COR-L47 (cell line): ENCODE measurements around the gene MFAP4.

ENCODE experiments used
- DNase-seq: peaks from one replicate; lab custom pipeline; 2025; lab: John Stamatoyannopoulos, UW

MFAP4 gene, protein sequence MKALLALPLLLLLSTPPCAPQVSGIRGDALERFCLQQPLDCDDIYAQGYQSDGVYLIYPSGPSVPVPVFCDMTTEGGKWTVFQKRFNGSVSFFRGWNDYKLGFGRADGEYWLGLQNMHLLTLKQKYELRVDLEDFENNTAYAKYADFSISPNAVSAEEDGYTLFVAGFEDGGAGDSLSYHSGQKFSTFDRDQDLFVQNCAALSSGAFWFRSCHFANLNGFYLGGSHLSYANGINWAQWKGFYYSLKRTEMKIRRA

DNA sequence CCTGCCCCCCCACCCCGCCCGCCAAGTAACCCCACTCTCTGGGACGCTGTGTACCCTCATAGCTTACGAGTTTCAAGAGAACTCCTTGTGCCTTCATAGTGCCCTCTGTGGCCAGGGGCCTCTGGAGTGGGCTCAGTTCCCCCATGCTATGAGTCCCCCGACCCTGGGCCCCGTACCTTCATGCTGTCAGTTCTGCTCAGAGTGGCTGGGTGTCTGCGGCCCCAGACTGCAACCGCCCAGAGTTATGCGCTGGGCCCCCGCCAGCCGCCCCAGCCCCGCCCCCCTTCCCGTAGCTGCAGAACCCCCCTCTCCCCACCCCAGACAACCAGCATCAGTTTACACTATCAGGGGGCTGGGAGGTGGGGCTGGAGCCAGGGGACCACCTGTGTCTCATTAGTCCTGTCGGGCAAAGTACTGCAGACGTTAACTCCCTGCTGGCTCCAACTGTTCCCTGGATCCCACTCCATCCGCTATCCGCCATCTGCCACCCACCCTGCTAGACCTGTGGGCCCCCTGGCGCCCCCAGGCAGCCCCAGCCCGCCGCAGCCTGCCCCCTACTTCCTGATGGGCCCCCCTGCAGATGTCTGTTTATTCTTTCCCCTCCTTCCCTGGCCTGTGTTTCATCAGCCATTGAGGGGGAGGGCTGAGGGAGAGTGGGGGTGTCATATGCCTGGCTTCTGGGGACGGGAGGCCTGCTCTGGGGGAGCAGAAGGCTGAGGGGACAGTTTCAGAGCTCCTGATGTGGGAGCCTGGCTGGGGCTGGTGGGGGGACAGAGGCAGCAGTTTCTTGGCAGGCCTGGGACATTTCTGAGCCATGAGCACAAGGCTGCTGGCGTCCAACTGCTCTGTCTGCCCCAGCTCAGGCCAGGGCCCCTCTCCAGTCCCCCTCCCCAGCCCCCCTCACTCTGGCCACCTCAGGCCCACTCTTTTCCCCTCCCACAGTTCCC lies at the start of gene MFAP4:
MFAP4 (minus strand) TSS at position 217 of the 947 bp plus-strand sequence; CDS start at position 182, 35 bp downstream.
- DNase-seq, result no peak

DNA sequence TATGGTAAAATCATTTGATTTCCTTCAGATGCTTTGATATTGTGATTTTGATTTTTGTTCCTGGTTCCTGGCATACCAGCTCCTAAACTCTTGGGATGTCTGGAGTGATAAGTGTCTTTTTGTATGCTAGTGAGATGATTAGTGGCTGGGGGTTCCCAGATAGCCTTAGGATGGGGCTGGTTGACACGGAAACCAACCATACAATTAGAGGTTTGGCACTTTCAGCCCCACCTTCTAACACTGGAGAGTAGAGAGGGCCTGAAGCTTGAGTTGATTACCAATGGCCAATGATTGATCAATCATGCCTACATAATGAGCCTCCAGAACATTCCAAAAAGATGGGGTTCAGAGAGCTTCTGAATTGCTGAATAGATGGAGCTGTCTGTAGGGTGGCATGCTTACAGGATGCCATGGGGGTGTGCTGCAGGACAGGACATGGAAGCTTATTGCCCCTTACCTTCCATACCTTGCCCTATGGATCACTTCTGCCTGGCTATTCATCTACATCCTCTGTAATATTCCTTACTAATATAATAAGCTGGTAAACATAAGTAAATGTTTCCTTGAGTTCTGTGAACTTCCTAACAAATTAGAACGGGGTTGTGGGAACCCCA lies 46.8 kb upstream of the MFAP4 start:
- DNase-seq, result no peak

GRCh38 chr17:19433255-19433654 lies 46.3 kb upstream of the MFAP4 start:
- no peak for DNase-seq

- DNase-seq, result no peak
Observed at GRCh38 chr17:19431691-19432090, 44.7 kb upstream of the MFAP4 start.

DNA sequence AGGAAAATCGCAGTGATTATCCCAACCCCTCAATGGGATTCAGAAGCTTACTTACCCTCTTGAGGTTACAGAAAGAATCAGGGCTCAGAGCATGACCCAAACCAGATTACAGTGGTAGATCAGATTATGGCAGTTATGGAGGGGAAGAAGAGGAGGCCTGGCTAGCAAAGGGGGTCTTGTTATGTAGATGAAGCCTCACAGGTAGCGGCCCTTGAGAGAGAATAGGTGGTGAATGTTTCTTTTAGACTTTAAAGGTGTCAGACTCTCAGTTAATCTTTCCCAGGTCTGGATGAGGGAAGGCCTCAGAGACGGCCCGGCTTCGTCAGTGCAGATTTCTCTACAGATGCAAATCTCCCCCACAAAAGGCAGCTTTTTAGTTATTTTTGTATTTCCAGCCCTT lies 39.6 kb upstream of the MFAP4 start:
- no peak for DNase-seq

DNA sequence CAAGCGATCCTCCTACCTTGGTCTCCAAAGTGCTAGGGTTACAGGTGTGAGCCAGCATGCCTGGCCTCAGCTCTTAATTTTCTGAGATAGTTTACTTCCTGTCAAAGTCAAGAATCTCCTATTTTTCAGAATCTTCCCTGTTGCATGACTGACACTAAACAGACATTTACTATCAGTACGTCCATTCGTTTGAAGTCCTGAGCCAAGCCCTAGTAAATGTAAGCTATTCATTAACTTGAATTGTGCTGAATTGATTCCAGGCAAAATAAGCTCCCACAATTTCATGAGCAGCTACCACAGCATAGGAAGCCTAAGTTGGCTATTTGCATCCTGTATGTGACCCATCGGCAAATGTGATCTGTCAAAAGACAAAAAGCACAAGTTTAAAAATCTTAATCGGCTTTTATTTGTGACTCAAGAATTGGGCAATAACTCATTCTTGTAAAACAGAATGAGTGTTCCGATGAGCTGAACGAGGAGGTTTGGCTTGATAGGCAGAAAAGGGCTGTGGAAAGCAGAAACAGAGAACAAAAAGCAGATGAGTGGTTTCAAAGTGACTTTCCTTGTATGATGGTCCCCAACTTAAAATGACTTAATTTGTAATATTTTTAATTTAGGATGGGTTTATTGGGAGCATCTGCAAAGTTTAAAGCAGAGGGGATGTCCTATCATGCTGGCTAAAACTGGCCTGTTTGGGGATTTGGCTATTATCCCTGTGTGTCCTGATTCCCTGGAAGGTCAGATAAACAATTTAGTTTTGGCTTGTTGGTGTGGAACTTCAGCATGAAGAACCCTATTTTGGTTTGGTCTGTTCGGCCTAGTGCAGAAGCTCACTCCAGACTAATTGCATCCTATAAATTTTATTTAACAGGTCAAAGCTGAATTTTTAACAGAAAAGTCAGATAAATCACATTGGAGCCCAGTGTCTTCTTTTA lies 38.2 kb upstream of the MFAP4 start:
- DNase-seq, result no peak

DNA sequence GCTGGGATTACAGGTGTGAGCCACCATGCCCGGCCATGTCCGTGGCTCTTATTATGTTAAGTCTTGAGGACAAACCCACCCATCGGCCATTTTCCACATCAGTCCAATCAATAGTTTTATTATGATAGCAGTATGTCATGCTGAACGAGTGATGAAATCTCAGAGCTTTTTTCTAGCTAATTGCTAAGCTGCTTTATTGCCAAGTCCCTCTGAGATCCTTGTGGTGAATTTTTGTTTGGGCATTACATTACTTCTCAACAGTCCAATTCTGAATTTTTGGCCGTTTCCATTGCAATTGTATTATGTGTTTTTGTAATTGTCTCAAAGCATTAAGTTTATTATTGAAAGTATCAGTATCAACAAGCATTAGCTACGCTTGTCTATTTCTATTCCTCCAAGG lies 34.9 kb upstream of the MFAP4 start:
- DNase-seq, result no peak

DNA sequence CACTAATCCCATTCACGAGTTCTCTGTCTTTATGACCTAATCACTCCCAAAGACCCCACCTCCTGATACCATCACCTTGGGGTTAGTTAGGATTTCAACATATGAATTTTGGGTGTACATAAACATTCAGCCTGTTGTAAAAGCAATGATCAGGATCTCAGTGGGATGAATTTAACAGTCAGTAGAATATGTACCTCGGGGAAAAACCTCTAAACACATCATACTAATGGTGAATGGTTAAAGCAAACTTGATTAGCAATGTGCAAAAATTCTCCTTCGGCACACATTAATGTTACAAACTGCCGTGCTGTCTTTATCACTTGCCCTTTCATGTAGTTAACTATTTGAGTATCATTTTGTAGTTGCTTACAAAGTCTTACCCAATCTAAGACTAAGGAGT lies 34.2 kb upstream of the MFAP4 start:
- no peak for DNase-seq

DNA sequence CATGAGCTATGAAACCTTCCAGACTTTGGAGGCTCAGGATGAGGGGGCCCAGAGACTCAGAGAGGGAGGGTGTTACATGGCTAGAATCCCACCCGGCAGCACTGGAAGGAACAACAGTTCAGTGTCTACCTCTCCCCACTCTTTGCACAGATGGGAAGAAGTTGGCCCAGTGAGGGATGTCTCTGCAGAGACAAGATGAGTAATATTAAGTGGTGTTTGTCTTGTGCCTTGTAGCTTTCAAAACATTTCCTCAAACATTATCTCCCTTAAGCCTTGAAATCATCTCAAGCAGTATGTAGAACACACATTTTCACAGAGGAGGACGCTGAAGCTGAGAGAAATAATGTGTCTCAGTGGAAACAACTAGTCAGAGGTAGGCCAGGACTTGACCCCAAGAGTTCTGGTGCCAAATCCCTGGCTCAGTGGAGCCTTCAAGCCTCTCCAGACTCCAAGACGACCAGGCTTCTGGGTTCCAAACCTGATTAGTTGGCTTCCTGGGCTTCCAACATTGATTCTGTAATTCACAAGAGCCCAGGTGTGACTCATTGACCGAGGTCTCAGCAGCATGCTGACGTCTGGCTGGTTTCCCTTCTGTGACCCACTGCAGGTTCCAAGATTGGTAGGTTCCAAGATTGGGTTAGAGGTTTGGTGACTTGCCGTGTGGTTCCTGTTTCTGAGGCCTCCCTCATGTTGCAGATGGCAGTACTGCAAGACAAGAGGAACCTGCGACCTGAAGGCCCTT lies 31.4 kb upstream of the MFAP4 start:
- no peak for DNase-seq

DNA sequence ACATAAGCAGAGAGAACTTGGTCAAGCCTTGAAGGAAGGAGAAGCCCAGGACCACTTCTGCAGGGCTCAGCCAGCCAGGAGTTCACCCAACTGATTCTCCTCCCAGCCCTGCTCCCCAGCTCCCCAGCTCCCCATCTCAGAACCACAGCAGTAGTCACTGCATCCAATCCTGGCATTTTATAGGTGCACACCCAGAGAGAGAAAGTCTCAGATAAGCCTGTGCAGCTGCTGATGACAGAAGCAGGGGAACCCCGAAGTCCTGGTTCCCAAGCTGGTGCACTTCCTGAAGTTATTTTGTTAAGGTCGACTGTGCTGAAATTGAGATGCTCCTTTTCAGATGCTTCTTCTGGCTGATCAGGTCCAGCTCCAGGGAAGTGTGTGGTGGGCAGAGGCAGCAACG lies 30.6 kb upstream of the MFAP4 start:
- no peak for DNase-seq

DNA sequence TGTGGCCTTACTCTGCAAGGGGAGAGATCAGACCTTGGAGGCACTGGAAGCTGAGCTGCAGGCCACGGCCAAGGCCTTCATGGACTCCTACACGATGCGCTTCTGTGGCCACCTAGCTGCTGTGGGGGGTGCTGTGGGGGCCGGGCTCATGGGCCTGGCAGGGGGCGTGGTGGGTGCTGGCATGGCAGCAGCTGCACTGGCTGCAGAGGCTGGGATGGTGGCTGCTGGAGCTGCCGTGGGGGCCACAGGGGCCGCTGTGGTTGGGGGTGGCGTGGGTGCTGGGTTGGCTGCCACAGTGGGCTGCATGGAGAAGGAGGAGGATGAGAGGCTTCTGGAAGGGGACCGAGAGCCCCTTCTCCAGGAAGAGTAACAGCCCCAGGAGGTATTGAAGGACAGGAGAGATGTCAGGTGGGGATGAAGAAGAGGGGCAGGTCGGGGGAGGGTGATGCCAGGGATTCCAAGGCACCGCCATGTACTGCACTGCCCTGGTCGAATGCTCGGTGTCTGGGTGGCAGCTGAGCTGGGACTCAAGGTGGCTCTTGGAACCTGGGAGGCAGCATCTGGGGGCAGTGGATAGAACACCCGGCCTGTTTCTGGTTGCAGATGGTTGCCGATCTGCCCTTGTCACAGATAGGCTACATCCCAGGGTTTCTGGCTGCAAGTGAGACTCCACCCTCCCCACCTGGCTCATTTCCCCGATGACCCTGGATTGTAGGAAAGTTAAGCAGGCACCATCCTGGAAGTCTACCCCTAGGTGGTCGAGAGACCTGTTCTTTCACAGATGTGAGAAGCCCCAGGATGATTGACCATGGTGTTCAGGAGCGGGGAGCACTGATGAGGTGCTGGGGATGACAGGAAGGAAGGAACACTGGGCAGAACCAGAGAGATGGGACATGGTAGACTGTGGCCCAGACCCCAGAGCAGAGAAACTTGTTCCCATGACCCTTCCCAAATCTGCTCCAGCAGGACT lies 29.1 kb upstream of the MFAP4 start:
- DNase-seq, result no peak

DNA sequence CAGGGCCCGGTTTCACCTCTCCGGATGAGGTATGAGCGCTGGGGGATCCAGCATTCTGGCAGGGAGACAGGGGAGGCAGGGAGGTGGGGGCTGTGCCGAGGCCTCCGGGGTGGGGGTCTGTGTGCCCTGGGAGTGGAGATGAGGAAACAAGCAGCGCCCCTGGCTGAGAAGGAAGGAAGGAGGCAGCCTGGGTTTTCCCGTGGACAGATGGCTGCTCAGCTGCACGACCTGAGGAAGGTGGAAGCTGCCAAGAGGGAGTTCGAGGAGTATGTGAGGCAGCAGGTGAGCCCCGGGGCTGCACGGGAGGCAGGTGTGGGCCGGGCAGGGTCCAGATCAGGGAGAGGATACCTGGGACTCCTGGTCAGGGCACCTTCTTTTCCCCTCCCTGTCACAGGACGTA lies 28.3 kb upstream of the MFAP4 start:
- no peak for DNase-seq

DNA sequence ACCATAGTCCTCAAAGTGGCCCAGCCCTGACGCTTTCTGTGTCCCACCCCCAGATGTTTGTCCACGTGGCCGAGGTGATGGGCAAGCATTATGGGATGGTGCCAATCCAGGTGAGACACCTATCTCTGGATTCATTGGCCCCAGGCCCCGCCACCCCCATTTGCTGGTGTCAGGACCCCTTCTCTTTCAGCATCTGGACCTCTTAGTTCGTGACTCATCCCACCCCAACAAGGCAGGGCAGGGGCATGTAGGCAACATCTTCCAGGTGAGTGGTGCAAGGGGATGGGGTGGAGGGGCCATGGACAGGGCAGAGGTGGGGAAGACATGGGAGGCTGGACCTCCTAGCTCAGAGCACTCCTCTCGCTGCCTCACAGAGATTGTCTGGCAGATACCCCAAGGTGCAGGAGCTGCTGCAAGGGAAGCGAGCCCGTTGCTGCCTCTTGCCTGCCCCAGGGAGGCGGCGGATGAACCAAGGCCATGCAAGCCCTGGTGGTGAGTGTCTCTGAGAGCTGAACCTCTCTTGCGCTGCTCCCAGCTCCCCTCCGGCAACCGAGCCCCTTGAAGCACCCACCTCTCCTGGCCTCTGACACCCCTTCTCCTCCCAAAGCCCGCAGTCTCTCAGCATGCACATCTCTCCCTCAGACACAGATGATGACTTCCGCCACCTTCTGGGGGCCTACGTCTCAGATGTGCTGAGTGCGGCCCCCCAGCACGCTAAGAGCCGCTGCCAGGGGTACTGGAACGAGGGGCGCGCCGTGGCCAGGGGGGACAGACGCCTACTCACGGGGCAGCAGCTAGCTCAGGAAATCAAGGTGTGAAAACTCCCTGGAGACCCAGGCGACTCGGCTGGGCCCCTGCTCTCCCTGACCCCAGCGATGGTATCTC lies 27.6 kb upstream of the MFAP4 start:
- no peak for DNase-seq

DNA sequence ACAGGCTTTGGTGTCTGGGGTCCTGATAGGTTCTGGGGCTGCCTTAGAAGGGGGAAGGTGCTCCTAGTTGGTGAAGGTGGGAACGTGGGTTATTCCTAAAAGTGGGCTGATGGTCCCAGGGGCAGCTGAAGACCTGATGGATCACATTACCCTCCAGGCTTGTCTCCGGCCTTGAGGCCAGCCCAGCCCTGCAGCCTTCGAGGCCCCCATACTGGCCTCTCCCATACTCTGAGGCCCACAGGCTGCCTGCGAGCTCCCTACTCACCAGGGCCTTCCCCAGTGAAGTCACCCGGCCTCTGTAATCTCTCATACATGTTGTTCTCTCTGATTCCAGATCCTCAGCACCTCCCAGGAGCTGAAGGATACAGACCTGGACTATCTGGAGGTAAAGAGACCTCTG lies 26.8 kb upstream of the MFAP4 start:
- no peak for DNase-seq

- DNase-seq, result no peak
Observed at GRCh38 chr17:19412984-19413383, 26.0 kb upstream of the MFAP4 start.

GRCh38 chr17:19412510-19412909 lies 25.5 kb upstream of the MFAP4 start:
- DNase-seq, result no peak

- no peak for DNase-seq
Observed at GRCh38 chr17:19411631-19412030, 24.6 kb upstream of the MFAP4 start.

- no peak for DNase-seq
Observed at GRCh38 chr17:19410875-19411620, 24.1 kb upstream of the MFAP4 start, which contains the start of gene RNF112. TSS of gene RNF112 (plus strand) at chr17:19411232. CDS start at chr17:19411409, 177 bp downstream.
